HG02938 (cell line): ENCODE results near the gene ALOXE3.

Source experiments
- ATAC-seq: cut with Tn5 transposase; IDR thresholded peaks from one replicate; pipeline ENCODE4 v1.9.1; 2021; ENCODE audit warnings: mild to moderate bottlenecking, moderate library complexity; ENCODE audit not compliant: unreplicated experiment

Gene ALOXE3

GRCh38 chr17:8055851-8056231, 62.5 kb downstream of the ALOXE3 start:
- no peak for ATAC-seq

GRCh38 chr17:8053600-8053999, 64.7 kb downstream of the ALOXE3 start:
- ATAC-seq = no peak

- ATAC-seq = no peak
Observed at GRCh38 chr17:8052256-8053252, 65.8 kb downstream of the ALOXE3 start.

DNA sequence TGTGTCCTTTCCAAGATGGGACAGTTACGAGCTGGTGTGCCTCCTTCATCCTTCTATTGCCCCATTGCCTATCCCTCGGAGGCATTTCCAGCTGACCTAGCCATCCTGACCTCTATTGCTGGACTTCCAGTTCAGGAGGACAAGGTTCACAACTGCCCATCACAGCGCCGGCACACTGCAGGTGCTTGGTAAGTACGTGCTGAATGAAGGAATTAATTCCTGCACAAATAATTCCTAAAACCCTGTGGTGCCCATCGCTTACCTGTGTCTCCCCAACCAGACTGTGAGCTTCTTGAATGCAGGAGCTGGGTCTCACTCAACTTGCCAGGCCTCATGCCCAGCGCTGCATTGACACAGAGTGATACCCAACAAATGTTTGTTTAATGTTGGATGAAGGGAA, 66.5 kb downstream of the ALOXE3 start:
- ATAC-seq = no peak

DNA sequence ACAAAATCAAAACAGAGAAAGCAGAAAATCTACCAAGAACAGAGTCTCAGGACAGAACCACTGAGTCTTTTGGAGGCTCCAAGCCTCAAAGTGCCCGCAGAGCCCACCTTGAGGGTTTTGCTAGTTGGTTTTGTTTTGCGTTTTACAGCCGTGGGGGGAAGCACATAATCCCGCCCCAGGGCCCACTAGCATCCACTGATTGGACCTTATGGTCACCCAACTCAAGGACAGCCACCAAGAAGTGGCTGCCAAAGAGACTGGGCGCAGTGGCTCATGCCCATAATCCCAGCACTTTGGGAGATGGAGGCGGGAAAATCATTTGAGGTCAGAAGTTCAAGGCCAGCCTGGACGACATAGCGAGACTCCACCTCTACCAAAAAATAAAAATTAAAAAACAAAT, 69.6 kb downstream of the ALOXE3 start:
- ATAC-seq = no peak

DNA sequence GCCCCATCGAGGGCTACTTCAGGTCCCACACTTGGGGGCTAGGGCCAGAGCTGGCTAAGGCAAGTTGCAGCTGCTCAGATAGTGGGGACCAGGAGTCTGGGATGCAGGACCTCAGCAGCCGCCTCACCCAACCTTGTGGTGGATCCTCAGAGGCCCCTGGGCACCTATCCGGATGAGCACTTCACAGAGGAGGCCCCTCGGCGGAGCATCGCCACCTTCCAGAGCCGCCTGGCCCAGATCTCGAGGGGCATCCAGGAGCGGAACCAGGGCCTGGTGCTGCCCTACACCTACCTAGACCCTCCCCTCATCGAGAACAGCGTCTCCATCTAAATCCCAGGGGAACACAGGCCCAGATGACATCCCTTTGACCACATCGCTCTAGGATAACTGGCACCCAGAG, 70.1 kb downstream of the ALOXE3 start:
- no peak for ATAC-seq

GRCh38 chr17:8047769-8048110, 70.6 kb downstream of the ALOXE3 start:
- ATAC-seq = no peak

DNA sequence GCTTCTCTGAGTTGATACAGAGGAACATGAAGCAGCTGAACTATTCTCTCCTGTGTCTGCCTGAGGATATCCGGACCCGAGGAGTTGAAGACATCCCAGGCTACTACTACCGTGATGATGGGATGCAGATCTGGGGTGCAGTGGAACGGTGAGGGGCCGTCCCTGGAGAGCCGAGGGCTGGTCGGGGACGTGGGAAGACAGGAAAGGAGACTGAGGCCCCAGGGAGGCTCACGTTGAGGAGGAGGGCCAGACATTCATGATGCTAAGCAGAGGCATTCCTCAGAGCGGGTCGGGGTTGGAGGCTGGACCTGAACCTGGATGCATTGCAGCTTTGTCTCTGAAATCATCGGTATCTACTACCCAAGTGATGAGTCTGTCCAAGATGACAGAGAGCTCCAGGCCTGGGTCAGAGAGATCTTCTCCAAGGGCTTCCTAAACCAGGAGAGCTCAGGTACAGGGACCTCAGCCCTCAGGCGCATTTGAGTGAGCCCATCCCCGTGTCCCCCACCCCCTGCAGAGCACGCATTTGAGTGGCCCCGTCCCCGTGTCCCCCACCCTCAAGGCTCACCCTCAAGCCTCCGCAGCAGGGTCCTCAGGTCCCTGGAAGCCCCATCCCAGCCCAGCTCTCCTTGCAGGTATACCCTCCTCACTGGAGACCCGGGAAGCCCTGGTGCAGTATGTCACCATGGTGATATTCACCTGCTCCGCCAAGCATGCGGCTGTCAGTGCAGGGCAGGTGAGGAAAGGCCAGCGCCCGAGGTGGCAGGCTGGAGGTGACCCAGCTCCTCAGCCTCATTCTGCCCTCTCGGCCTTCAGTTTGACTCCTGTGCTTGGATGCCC, 71.2 kb downstream of the ALOXE3 start:
- no peak for ATAC-seq

GRCh38 chr17:8046306-8046928, 71.9 kb downstream of the ALOXE3 start:
- ATAC-seq = no peak
